HEK293T (cell line): ENCODE data around the gene C3orf33.

Experiments used
- HDGF ChIP-seq: fragments of 450-650 bp; IDR thresholded peaks from 2 replicates; pipeline ENCODE4 v1.6.1; 2017; ENCODE audit warnings: antibody characterized with exemption, borderline replicate concordance
- NFRKB ChIP-seq: fragments of 450-650 bp; IDR thresholded peaks from 2 replicates; pipeline ENCODE4 v1.6.1; 2016; ENCODE audit warnings: mild to moderate bottlenecking, moderate library complexity

DNA sequence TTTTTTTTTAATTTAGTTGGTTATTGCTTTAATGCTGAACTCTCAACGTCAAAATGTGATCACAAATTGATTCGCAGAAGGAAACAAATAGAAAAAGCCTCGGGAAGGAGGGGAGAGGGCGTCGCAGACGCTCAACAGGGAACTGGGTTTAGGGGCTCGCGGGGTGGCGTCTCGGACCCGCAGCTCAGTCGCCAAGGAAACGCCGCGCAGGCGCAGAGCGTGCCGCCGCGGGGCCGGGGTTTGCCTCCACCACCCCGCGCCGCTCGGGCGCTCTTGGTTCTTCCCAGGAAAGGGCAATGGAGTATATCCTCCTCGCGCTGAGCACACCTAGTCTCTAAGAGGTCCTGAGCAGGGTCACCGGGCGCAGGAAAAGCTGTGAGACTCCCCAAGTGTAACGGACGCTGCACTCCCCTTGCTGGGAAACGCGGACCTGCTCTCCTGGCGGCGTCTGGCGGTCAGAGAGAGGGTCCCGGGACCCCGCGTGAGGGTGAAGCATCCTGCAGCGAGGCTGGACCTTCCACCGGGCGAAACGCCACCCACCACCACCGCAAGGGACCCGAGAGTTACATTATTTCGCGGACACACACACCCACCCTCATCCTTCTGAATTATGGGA lies 62.0 kb downstream of the C3orf33 start:
- TF ChIP-seq HDGF, result no peak
- no peak for TF ChIP-seq NFRKB
